ENCODE data around the gene PPIF.

Gene PPIF

GRCh38 chr10:79376078-79376628 is 28.9 kb downstream of the PPIF start:
- DNase-seq: no peak

- DNase-seq: no peak
Observed at GRCh38 chr10:79376751-79377556, 29.7 kb downstream of the PPIF start.

GRCh38 chr10:79377557-79378382 is 30.5 kb downstream of the PPIF start:
- DNase-seq: no peak

GRCh38 chr10:79378383-79378646 is 31.0 kb downstream of the PPIF start:
- no peak for DNase-seq

- DNase-seq: no peak
Observed at GRCh38 chr10:79378647-79379511, 31.6 kb downstream of the PPIF start.

- DNase-seq: no peak
Observed at GRCh38 chr10:79379512-79380124, 32.3 kb downstream of the PPIF start.

- no peak for DNase-seq
Observed at GRCh38 chr10:79380125-79380945, 33.1 kb downstream of the PPIF start.

GRCh38 chr10:79380946-79381721 is 33.9 kb downstream of the PPIF start:
- no peak for DNase-seq

- DNase-seq: peak; percentile 14
Observed at GRCh38 chr10:79381804-79382221, 34.5 kb downstream of the PPIF start.

- DNase-seq: no peak
Observed at GRCh38 chr10:79382491-79382941, 35.2 kb downstream of the PPIF start.

- DNase-seq: no peak
Observed at GRCh38 chr10:79383974-79384606, 36.8 kb downstream of the PPIF start.

GRCh38 chr10:79384773-79385391 is 37.6 kb downstream of the PPIF start:
- no peak for DNase-seq

GRCh38 chr10:79385392-79385795 is 38.1 kb downstream of the PPIF start:
- no peak for DNase-seq

- DNase-seq: no peak
Observed at GRCh38 chr10:79385804-79386531, 38.7 kb downstream of the PPIF start.

GRCh38 chr10:79386637-79387465 is 39.6 kb downstream of the PPIF start:
- DNase-seq: no peak

GRCh38 chr10:79387466-79387973 is 40.3 kb downstream of the PPIF start:
- DNase-seq: no peak

- DNase-seq: no peak
Observed at GRCh38 chr10:79387974-79388850, 40.9 kb downstream of the PPIF start.

All from DMS 273 treated with DMSO at 0.1 percent for 48 hours (cell line).